Epithelial cell of esophagus (primary cell): ENCODE results near the gene MCM8.

ENCODE experiments used
- DNase-seq: peaks from one replicate; pipeline ENCODE4 v3.0.0; 2010; ENCODE audit warnings: low read depth
- H3K4me3 ChIP-seq: 2 replicates; pipeline ENCODE4 v1.5.1; 2011; ENCODE audit warnings: mild to moderate bottlenecking, low read length, control low read depth
- CTCF ChIP-seq: IDR thresholded peaks from 2 replicates; pipeline ENCODE4 v1.5.1; 2011; ENCODE audit warnings: low read depth, mild to moderate bottlenecking, low read length, control low read depth, inconsistent platforms; ENCODE audit not compliant: insufficient read depth; ENCODE audit errors: missing control alignments

MCM8 gene

GRCh38 chr20:5931411-5931810 is 19.0 kb upstream of the MCM8 start:
- no peak overlapping the region for H3K4me3 ChIP-seq
- no peak for DNase-seq
- no peak for TF ChIP-seq CTCF

DNA sequence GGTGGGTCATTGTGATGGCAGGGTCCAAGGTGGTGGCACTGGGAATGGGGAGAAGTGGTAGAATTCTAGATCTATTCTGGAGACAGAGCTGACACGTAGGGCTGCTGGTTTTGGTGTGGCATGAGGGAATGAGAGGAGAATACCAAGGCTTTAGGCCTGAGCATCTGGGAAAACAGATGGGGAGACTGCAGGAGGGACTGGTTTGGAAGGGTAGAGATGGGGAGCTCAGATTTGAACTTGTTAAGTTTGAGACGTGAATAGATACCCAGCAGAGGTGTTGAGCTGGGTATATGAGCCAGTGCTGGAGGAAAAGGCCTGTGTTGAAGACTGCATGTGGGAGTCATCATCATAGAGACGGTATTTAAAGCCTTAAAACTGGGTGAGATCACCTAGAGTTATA is 17.7 kb upstream of the MCM8 start:
- no peak for DNase-seq
- no peak overlapping the region for H3K4me3 ChIP-seq
- TF ChIP-seq CTCF: no peak

- TF ChIP-seq CTCF: peak; percentile 43
- no peak overlapping the region for H3K4me3 ChIP-seq
- DNase-seq: peak; percentile 50
Observed at GRCh38 chr20:5933802-5934436, 16.5 kb upstream of the MCM8 start.

- no peak for TF ChIP-seq CTCF
- no peak for DNase-seq
Observed at GRCh38 chr20:5935384-5935783, 15.1 kb upstream of the MCM8 start.

DNA sequence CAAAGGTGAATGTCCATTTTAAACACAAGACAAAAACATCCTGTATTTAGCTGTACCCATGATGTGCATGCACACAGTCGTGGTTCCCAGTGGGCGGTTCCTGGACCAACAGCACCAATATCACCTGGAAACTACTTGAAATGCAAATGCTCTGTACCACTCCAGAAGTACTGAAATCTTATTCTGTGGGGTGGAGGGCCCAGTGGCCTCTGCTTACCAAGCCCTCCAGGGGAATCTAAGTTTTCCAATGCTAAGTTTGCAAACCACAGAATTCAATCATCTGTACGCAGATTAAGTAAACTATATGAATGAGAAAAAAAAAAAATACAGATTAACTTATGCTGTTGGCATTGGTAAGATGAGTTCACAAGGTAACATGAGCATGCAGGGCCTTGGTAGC is 14.2 kb upstream of the MCM8 start:
- no peak overlapping the region for H3K4me3 ChIP-seq
- DNase-seq: no peak
- TF ChIP-seq CTCF: no peak

More at GRCh38 chr20:5935384-5935783, 15.1 kb upstream of the MCM8 start:
- H3K4me3 ChIP-seq: no peak overlapping the region

DNA sequence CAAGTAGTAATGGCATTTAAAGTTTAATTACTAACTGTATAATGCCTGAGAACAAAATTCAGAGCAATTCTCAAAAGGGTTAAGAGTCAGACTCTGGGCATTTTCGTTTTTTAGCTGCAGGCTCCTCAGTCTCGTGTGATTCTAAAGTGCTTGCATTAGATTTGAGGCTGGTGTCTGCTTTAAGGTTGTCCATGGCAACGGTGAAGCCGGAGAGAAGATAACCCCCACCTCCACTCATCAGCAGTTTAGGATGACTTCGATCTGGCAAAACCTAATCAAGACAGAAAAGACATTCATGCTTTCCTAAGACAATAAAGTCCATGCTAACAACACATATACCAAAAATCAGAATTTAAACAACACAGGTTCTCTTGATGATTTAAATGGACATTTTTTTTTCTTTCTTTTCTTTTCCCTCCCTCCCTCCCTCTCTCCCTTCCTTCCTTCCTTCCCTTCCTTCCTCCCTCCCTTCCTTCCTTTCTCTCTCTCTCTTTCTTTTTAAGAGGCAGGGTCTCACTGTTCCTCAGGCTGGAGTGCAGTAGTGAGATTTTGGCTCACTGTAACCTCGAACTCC is 11.9 kb upstream of the MCM8 start:
- no peak for DNase-seq
- H3K4me3 ChIP-seq: no peak overlapping the region
- no peak for TF ChIP-seq CTCF

GRCh38 chr20:5945963-5946362 is 4.5 kb upstream of the MCM8 start:
- DNase-seq: peak; percentile 82
- TF ChIP-seq CTCF: no peak
- no peak overlapping the region for H3K4me3 ChIP-seq
